Measurements from ENCODE around the gene ZDHHC12. TPM values are rescaled to one million over a fixed set of nuclear protein-coding genes. Genes with fewer than 3 reads are reported as not detected.

The ZDHHC12 gene
- total and polyA plus RNA-seq, 2 donors (not counting 3 experiments of a cell fraction or from before 2014, with no cell fraction given): 28.8 to 62.0 TPM

GRCh38 chr9:128771094-128771721 lies 47.3 kb upstream of the ZDHHC12 start:
- dilution Hi-C loops (cut with MboI; ENCODE audit: extremely low pct_ligation_motif_present, low sequenced_read_pairs): no loop called here
- no peaks in the 10 kb centered on the region for H3K79me2 ChIP-seq (ENCODE audit: control insufficient read depth, insufficient read depth, low read length)
- H3K9ac ChIP-seq (replicated peaks; ENCODE audit: extremely low read depth, insufficient read depth, low read length): peak overlapping the region; percentile 83
- peak; percentile 62 for DNase-seq (ENCODE audit: low read depth, low spot score)
- TSS peak; percentile 57 for BruUV-seq (replicated peaks)
- H3K36me3 ChIP-seq (ENCODE audit: control insufficient read depth in 2 of 2, extremely low read depth in 1 of 2, insufficient read depth in 2 of 2, low read length in 2 of 2): no peaks in the 10 kb centered on the region
- intact Hi-C loops (cut with micrococcal nuclease): loop anchor here (1.0 kb wide), 2 partner anchors 47 to 136 kb away; partner anchors contain the start of gene ZDHHC12
- H3K4me2 ChIP-seq (ENCODE audit: insufficient read depth, low read length): peak overlapping the region; percentile 56
- H3K4me3 ChIP-seq (replicated peaks in 1 of 3; ENCODE audit: insufficient read depth in 1 of 3, low read depth in 1 of 3, low read length in 3 of 3): peak overlapping the region; percentile 49 to 86 (median 66)
- POLR2A ChIA-PET: no interaction called here
- no peaks in the 10 kb centered on the region for H4K20me1 ChIP-seq (replicated peaks; ENCODE audit: control insufficient read depth, extremely low read depth, insufficient read depth, low read length)
- H3K4me1 ChIP-seq (ENCODE audit: control insufficient read depth, extremely low read depth, insufficient read depth, low read length): peaks cover 7% of the 10 kb centered on the region
- TF ChIP-seq MYC (IDR thresholded peaks at IDR 0.05; ENCODE audit: low read depth, low read length) (no peak), GATA2 (IDR thresholded peaks at IDR 0.05; ENCODE audit: insufficient read depth, insufficient read length, low read depth, low read length) (no peak), POLR2A (IDR thresholded peaks at IDR 0.05; ENCODE audit: low read depth, low read length) (no peak), POLR2AphosphoS5 (IDR thresholded peaks at IDR 0.05; ENCODE audit: insufficient read depth, low read depth, low read length) (no peak), JUN (IDR thresholded peaks at IDR 0.05; ENCODE audit: borderline replicate concordance, insufficient read depth, insufficient read length, low read depth) (no peak)
- H3K27ac ChIP-seq (ENCODE audit: insufficient read depth, low read depth, low read length): peak overlapping the region; percentile 39
- peak overlapping the region; percentile 77 for H2AFZ ChIP-seq (ENCODE audit: low read depth, low read length)
- no peak for FAIRE-seq
- no peaks in the 10 kb centered on the region for H3K9me3 ChIP-seq (replicated peaks; ENCODE audit: control insufficient read depth, insufficient read depth, low read length)
- CTCF ChIA-PET: interaction anchor here (0.6 to 1.4 kb wide), 9 partner anchors 11 to 88 kb away, joined by 3 to 7 read pairs (median 5); partner anchors contain the start of genes ENDOG, PKN3 and TBC1D13
- no peaks in the 10 kb centered on the region for H3K27me3 ChIP-seq (ENCODE audit: control insufficient read depth in 2 of 2, insufficient read depth in 2 of 2, low read length in 2 of 2)
- no peaks in the 10 kb centered on the region for H3K9me1 ChIP-seq (replicated peaks; ENCODE audit: control insufficient read depth, extremely low read depth, insufficient read depth, low read length)

GRCh38 chr9:128770286-128771030 lies 46.5 kb upstream of the ZDHHC12 start:
- Histone ChIP-seq H3K4me2 (ENCODE audit: insufficient read depth, low read length) (peak overlapping the region; percentile 56), H3K4me1 (ENCODE audit: control insufficient read depth, extremely low read depth, insufficient read depth, low read length) (peaks cover 7% of the 10 kb centered on the region), H3K79me2 (ENCODE audit: control insufficient read depth, insufficient read depth, low read length) (no peaks in the 10 kb centered on the region), H3K9me1 (replicated peaks; ENCODE audit: control insufficient read depth, extremely low read depth, insufficient read depth, low read length) (no peaks in the 10 kb centered on the region), H3K9ac (replicated peaks; ENCODE audit: extremely low read depth, insufficient read depth, low read length) (peak overlapping the region; percentile 83), H3K9me3 (replicated peaks; ENCODE audit: control insufficient read depth, insufficient read depth, low read length) (no peaks in the 10 kb centered on the region), H3K27ac (ENCODE audit: insufficient read depth, low read depth, low read length) (no peak overlapping the region), H3K36me3 (ENCODE audit: control insufficient read depth in 2 of 2, extremely low read depth in 1 of 2, insufficient read depth in 2 of 2, low read length in 2 of 2) (no peaks in the 10 kb centered on the region), H3K27me3 (ENCODE audit: control insufficient read depth in 2 of 2, insufficient read depth in 2 of 2, low read length in 2 of 2) (no peaks in the 10 kb centered on the region), H3K4me3 (replicated peaks in 1 of 3; ENCODE audit: insufficient read depth in 1 of 3, low read depth in 1 of 3, low read length in 3 of 3) (peak overlapping the region in 1 of 3 experiments; percentile 66), H4K20me1 (replicated peaks; ENCODE audit: control insufficient read depth, extremely low read depth, insufficient read depth, low read length) (no peaks in the 10 kb centered on the region), H2AFZ (ENCODE audit: low read depth, low read length) (no peak overlapping the region)
- DNase-seq (ENCODE audit: low read depth, low spot score) (no peak), FAIRE-seq (no peak)
- ChIA-PET POLR2A (no interaction called here), CTCF (interaction anchor here (0.6 to 1.4 kb wide), 9 partner anchors 11 to 87 kb away, joined by 3 to 7 read pairs (median 5); partner anchors contain the start of genes ENDOG, PKN3 and TBC1D13)
- dilution Hi-C loops (cut with MboI; ENCODE audit: extremely low pct_ligation_motif_present, low sequenced_read_pairs) (no loop called here), intact Hi-C loops (cut with micrococcal nuclease) (loop anchor here (1.0 kb wide), 2 partner anchors 46 to 135 kb away; partner anchors contain the start of gene ZDHHC12)
- no peak for TF ChIP-seq EZH2 (IDR thresholded peaks at IDR 0.05; ENCODE audit: borderline replicate concordance, low read depth, low read length, severe bottlenecking)
- TF ChIP-seq POLR2AphosphoS5 (IDR thresholded peaks at IDR 0.05; ENCODE audit: insufficient read depth, low read depth, low read length): no peak
- no peak for TF ChIP-seq FOS (IDR thresholded peaks at IDR 0.05; ENCODE audit: borderline replicate concordance, insufficient read depth, low read length)
- no peak for TF ChIP-seq MAX (IDR thresholded peaks at IDR 0.05; ENCODE audit: insufficient read depth, insufficient read length)
- no peak for TF ChIP-seq MYC (IDR thresholded peaks at IDR 0.05; ENCODE audit: low read depth, low read length)
- TF ChIP-seq POLR2A (IDR thresholded peaks at IDR 0.05; ENCODE audit: low read depth, low read length): no peak
- TF ChIP-seq CTCF (IDR thresholded peaks at IDR 0.05; ENCODE audit: extremely low read depth in 1 of 2, insufficient read depth in 1 of 2, low read depth in 1 of 2, low read length in 2 of 2): no peak
- BruUV-seq (replicated peaks): no TSS peak
